GM19238 (cell line): ENCODE measurements around the gene SAP30L.

ENCODE experiments used
- DNase-seq: peaks from one replicate; pipeline ENCODE4 v3.0.0; 2011; ENCODE audit warnings: low spot score; ENCODE audit not compliant: insufficient read length

SAP30L gene

DNA sequence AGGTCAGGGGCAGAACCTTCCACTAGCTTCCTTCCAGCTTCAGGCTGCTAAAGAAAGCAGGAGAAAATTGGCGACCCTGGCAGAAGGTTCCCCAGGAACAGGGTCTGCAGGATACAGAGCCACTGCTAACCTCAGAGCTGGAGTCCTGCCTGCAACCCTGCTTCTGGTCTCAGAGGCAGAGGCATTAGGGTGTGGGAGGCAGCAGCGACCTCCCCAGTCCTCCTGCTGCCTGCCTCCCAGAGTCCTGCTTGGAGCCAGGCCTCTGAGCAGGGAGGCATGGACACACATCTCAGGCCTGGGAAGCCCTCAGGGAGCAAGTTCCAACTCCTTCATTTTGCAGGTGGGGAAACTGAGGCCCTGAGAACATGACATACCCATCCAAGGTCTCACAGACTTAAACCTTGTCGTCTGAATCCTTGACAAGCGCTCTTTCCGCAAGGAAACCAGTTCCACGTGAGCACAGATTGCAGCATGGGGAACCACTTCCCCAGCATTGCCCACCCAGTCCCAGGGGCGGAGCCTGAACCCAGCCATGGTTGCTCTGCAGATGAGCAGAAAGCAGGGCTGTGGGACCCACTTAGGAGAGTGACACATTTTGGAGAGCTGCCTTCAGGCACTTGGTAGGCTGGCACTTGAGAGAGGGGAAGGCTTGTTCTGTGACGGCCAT, 60.4 kb downstream of the SAP30L start:
- no peak for DNase-seq

DNA sequence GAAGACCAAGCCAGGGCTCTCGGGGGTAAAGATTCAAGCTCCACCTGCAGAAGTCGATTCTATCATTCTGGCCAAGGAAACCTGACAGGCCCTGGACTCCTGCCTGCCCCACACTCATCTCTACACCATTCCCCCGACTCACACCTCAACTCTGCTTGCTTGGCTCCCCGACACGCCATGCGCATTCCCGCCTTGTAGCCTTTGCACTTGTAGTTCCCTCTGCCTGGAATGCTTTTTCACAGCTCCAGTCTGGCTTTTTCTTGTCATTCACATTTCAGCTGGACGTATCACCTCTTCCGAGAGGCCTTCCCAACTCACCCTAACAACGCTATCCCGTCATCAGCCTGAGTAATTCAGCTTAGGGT, 60.9 kb downstream of the SAP30L start:
- no peak for DNase-seq

DNA sequence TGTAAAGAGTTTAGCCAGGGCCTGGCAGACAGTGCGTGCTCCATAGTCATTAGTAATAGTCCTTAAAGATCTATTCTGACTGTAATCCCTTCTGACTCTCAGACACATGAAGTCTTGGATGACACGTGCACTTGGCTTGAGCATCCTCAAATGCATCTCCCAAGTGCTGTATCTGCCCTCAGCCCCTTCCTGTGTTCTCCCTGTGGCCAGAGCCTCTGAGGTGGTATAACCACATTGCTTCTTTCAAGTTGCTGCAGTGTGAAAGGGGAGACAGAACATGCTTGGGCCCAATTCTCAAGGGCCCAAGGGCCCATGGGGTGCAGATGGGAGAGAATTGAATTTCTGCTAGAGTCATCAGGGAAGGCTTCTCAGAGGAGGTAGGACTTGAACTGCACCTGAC, 62.3 kb downstream of the SAP30L start:
- DNase-seq: no peak

DNA sequence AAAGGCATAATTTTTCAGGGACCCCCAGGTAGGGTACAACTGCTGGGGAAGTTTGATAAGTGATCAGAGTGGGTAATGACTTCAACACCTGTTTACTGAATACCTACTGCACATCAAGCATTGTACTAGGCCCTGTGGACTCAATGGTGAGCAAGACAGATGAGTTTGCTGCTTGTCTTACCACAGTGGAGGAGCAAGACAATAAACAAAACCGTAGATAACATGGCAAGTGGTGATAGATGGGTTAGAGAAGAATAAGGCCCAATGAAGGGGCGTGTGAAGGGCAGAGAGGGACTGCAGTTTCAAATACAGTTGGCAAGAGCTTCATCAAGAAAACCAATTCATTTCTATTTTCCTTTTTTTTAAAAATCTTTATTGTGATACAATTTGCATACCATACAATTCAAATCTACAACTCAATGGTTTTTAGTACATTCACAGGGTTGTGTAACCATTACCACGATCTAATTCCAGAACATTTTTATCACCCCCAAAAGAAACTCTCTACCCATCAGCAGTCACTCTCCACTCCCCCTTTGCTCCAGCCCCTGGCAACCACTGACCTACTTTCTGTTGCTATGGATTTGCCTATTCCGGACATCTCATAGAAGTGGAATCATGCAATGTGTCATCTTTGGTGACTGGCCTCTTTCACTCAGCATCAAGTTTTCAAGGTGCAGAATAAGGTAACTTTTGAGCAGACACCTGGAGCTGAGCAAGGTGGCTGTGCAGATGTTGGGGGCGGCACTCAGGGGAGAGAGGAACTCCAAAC, 64.2 kb downstream of the SAP30L start:
- DNase-seq: no peak
